Stimulated activated CD8-positive, alpha-beta memory T cell treated with anti-CD3 and anti-CD28 coated beads, Interleukin-15, amount 100 ng/mL, for 4 hours (primary cell): ENCODE data around the gene ROMO1.
"Not testable (repeated sequence)": the region's sequence is repeated elsewhere in the genome, so short reads cannot be mapped to it uniquely, and the experiment has no call there.

Experiments
- DNase-seq, 2 donors: peaks; one replicate each; pipeline ENCODE4 v3.0.0-alpha.2; 2020; ENCODE audit warnings: low read depth in 2 of 2

ROMO1 gene

DNA sequence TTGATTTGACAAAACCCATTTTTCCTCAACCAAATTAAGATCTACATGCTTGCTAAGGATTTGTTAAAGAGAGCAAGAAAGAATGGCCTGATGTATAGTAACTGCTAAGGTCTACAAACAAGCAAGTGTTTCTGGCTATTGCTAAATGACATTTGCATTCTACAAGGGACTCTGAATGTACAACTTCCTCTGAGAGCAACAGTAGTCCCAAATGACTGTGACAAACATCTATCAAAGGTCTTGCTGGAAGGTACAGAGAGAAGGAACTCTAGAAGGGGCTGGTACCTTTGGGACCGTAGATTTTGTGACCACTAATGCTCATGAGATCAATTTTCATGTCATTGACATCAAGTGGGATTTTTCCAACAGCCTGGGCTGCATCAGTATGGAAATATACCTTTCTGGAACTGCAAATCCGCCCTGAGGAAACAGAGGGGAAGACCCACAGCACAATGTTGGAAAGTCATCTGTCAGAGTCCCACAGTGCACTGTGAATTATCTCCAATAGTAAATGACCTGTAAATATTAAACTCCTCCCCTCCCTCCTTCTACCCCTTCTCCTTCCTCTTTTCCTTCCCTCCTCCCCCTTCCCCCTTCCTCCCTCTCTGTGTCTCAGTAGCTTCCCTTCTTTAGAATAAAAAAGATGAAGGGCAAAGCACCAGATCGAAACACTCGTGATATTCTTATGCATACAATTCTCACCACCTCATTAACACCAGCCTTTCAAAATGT, 18.6 kb upstream of the ROMO1 start:
- no peak for DNase-seq

DNA sequence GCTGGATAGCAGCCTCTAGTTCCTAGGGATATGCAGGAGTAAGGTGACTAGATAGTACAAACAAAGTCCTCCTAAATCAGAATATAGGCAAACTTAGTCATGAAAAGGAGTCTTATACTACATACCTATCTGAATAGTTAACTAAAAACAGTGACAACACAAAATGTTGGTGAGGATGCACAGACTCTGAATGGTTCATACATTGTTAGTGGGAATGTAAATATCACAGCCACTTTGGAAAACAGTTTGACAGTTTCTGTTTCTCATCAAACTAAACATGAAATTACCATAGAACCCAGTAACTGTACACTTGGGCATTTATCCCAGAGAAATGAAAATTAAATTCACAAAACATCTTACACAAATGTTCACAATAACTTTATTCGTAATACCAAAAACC, 17.2 kb upstream of the ROMO1 start:
- no peak for DNase-seq

DNA sequence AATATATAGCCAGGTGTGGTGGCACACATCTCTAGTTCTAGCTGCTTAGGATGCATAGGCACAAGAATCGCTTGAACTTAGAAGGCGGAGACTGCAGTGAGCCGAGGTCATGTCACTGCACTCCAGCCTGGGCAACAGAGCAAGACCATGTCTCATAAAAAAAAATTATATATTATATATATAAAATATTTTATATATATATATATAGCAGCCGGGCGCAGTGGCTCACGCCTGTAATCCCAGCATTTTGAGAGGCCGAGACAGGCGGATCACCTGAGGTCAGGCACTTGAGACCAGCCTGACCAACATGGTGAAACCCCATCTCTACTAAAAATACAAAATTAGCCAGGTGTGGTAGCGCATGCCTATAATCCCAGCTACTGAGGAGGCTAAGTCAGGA, 13.8 kb upstream of the ROMO1 start:
- DNase-seq: not testable (repeated sequence)

DNA sequence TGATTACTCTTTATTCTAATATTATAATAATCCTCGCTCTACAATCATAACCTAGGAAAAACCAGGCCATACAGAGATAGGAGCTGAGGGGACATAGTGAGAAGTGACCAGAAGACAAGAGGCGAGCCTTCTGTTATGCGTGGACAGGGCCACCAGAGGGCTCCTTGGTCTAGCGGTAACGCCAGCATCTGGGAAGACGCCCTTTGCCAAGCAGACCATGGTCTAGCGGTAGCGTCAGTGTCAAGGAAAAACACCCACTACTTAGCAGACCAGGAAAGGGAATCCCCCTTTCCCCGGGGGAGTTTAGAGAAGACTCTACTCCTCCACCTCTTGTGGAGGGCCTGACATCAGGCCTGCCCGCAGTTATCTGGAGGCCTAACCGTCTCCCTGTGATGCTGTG, 12.3 kb upstream of the ROMO1 start:
- DNase-seq: not testable (repeated sequence)

DNA sequence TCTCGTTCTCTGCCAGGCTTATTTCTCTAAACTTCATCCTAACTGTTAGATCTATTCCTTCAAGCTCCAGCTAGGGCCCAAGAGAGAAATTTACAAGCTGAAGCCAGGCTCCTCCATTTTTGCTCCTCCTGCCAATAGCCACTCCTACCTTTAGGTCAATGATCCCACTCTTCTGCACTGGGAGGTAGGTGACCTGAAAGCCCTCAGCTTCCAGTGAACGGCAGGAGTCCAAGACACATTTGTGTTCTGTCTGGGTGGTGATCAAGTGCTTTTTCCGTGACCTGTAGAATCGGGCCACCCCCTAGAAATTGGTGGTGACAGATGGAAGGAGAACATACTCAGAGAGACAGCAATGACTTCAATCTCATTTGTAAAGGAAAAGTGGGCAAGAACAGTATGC, 8.9 kb upstream of the ROMO1 start:
- DNase-seq: no peak

DNA sequence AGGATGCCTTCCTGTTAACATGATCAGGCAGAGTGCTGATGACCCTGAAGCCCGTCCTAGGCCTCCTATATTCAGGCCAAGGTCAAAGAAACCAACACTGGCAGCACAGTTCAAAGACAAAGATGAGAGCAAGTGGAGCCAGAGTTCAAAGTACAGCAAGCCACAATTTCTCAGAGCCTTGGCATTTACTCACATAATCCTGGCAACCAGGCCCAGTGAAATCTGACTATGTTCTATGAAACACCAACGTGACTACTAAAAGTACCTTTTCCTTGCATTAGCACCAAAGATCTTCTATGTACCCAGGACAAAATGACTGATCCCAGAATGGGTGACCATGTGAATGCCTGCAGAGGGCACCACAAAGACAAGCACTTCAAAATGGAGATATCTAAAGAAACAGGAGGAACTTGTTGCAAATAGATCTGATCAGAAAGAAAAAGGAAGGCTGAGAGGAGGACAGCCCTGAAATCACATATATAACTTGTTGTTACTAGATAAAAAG, 3.9 kb upstream of the ROMO1 start:
- no peak for DNase-seq

DNA sequence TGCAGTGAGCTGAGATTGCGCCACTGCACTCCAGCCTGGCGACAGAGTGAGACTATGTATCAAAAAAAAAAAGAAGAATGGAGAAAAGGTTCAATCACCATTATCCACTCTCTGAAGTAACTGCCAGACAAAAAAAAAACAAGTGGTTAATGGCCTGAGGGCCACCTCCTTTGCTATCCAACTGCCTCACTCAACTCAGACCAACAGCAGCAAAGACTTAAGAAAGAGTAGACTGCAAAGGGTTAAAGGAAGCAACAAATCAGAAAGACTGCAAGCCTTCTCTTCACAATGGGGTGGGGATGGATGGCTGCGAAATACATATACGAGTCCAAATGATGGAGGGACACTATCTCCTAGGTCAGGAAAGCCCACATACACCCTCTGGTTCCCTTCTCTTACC, 3.2 kb upstream of the ROMO1 start:
- no peak for DNase-seq

DNA sequence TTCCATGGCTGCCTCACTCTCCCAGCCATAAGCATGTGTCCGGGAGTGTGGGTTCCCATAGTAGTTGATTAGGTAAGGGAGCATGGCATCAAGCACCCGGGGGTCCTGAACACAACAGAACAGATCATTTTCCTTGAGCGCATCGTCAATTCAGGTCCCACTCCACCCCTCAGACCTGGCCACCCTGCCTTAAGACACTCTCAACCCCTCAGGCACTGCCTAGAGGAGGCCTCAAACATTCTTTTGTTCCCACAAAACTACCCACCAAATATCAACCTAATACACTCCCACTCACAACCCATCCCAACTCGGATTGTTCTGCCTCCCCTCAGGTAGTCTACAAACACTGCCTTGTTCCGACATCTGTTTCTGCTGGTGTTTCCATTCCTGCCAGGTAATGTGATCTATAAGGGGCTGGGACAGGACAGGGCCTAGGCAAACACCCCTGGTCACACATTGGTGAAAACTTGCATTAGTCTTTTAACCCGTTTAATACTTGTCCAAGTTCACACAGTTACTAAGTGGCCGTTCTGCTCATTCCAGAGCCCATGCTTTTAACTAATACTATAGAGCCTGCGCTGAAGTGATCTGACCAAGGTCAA, 1.4 kb upstream of the ROMO1 start:
- DNase-seq: no peak

DNA sequence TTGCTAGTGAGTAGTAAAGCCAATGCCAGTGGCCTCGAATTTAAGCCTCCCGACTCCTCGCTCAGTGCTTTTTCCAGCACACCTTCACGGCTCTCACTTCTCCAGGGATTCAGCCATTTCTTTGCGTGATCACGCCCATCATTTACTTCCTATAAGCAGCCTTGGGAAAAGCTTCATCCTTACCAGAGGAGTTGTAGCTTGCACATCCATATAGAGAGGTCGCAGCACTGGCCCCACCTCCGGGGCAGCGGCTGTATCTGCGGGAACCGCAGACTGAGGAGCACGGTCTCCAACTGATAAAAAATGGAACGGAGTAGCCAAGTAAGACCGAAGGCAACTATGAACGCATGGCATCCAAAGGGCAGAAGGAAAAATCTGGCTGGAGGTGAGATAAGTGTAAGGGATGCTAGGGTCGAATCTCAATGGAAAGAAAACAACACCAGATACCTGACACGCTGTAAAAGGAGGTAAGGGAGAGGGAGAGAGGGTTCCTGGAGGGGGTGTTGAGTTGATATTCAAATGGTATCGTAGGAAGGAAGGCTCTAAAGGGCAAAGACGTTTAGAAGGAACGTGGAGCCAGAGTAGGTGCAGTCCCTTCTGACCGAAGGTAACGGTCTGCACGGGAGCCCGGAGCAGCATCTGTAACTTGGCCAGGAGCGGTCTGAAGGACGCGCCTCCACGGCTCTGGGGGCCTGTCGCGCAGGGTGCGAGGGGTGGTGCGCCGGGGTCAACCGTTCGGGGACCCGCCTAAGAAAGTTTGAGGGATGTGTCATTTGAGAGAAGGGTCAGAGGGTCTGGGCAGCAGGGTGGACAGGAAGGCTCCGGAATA, 693 bp upstream of the ROMO1 start:
- no peak for DNase-seq

DNA sequence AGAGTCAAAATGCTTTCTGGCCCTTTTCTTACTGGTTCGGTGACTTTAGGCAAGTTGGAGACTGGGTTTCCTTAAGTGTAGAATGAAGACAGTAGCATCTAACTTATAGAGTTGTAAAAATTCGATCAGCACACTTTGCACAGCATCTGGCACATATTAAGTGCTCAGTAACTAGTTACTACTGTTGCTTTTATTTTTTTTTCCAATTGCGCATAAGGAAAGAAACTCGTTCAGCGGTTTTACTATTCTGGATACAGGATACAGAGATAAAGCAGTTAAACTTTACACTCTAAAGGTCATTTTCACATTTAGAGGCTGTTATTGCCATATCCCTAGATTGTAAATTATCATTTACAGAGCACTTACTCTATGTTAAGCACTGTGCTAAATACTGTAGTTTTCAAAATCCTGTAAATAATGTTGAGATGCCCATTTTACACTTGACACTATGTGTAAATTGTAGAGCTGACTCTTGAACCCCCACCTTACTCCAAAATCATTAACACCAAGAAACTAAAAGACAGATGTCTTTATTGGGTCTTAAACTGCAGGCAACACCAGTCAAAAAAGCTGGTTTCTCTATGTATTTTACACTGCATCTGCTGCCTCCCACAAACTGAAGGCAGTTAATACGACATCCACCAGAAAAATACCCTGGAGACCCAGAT, 886 bp downstream of the ROMO1 start:
- no peak for DNase-seq

DNA sequence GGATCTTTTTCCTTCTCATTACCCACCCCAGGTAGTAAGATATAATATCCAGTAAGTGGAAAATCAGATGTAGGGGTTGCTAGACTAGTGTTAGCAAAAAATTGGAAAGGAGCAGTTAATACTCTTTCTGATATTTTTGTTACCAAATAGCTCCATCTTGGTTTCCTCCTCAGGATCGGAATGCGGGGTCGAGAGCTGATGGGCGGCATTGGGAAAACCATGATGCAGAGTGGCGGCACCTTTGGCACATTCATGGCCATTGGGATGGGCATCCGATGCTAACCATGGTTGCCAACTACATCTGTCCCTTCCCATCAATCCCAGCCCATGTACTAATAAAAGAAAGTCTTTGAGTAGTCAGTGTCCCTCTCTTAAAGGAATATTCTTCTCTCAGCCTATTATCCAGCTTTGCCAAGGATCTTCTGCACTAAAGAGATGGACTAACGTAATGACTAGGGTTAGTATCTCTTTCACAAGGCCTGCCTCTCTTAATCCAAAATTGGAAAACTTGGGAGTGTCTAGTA, 1.5 kb downstream of the ROMO1 start:
- no peak for DNase-seq

DNA sequence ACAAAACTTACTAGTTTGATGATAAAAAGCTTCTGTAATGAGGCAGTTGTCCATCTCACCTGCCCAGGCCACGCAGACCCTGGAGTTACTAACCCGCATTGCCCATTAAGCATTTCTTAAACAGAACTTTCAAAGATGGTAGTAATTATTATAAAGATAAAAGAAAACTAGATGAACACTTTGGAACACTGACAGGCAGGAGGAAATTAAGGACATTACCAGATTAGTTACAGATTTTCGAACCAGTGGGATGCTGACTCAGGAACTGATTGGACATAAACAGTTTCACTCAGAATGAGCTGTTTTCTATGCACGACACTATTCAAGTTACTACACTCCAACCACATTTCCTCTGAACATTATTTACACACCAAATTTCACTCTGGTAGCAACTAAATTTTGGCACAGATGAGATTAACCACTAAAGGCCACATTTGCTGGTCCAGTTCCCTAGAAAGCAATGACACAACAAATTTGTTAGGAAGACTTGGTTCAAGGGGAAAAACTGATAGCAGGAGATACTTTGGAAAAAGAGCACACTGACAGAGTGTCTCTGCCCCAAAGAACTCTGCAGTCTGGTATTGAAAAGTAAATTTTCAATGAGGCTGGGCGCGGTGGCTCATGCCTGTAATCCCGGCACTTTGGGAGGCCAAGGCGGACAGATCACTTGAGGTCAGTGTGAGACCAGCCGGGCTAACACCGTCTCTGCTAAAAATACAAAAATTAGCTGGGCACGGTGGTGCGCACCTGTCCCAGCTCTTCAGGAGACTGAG, 3.0 kb downstream of the ROMO1 start:
- no peak for DNase-seq

DNA sequence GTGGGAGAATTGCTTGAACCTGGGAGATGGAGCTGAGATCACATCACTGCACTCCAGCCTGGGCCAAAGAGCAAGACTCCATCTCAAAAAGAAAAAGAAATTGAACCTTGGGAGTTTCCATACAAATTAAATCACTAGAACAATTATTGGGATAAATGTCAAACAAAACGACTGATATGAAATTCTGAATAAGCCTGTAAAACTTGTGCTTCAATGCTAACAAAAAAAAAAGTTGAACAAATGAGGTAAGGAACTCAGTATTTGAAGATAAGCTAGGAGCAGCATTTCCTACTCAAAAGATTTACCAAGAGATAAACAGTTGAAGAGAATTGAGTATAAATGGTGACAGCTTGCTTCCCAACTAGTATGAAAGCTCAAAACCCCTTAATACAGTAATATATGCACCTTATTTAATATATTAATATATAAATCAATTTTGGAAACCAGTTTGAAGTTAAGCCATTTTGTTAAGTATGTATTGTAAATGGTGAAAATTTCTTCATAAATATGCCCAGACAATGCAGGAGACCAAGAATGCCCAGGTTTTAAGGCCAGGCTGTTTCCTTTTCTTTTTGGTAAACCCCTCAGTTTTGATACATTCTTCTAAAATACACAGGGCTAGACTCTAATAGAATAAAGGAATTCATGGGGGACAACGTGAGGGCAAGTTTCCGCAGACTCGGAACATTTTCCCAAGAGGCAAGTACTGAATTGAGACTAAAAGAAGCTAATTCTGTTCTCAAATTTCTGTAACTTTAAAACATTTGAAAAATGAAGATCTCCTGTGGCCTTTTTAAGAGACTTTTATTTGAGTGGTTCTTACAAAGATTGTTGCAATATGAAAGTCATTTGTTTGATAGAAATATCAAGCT, 3.9 kb downstream of the ROMO1 start:
- no peak for DNase-seq

DNA sequence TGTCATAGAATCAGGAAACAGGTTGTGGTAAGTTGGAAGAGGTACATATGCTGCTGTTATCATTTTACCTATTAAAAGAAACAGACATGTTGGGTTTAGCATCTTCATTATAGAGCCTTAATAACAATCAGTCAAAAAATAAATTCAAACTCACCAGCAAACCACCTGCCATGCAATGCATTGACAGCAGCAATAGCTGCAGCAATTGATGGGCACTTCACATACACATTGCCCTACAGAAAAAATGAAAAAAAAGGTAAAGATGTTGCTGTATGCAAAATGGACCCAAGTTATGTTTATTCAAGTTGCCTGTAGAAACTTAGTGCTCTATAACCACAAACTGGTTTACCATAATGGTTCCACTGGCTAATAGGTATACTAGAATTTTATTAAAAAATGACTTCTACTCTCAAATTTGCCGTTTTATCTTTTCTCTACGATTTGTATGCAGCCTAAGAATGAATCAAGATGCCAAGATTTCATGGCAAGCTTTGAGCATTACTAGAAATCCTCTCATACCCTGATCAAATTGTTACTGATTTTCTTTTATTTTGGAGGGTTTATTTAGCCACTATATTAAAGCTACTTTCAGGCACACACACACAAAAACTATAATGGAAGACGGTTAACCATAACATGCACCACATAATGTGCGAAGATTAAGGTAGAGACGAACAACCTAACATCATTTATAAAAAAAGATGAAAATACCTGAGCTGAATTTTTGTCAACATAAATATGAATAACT, 5.5 kb downstream of the ROMO1 start:
- DNase-seq: no peak

DNA sequence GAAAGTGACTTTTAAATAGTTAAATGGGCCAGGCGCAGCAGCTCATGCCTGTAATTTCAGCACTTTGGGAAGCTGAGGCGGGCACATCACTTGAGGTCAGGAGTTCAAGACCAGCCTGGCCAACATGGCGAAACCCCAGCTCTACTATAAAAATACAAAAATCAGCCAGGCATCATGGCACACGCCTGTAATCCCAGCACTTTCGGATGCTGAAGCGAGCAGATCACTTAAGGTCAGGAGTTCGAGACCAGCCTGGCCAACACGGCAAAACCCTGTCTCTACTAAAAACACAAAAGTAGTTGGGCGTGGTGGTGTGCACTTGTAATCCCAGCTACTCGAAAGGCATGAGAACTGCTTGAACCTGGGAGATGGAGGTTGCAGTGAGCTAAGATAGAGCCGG, 6.7 kb downstream of the ROMO1 start:
- DNase-seq: not testable (repeated sequence)

DNA sequence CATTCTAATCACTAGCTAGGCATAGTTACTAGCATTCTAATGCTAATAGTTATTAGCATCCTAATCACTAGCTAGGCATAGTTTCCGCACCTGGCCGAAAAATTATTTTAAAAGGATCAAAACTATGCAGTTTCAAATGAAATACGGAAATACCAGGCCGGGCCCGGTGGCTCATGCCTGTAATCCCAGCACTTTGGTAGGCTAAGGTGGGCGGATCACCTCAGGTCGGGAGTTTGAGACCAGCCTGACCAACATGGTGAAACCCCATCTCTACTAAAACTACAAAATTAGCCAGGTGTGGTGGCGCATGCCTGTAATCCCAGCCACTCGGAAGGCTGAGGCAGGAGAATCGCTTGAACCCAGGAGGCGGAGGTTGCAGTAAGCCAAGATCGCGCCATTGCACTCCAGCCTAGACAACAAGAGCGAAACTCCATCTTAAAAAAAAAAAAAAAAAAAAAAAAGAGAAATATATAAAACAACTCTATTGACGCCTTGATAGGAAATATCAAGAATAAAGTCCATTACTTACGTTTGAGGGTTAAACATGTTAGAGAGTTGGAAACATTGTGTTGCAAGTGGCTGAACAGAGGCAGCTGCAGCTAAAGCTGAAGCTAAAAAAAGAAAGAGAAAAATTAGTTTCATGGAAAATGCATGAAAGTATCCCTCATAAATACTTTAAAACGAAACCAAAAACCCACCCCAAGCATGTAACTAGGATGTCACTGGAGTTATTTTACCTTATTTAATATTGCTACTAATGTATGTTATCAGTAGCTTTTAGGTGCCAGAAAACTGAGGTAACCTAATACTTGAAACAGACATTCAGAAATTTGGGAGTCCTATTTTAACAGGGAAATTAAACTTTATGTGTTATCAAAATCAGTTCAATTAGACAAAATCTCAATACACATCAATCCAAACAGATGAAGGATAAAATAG, 7.7 kb downstream of the ROMO1 start:
- DNase-seq: not testable (repeated sequence)

DNA sequence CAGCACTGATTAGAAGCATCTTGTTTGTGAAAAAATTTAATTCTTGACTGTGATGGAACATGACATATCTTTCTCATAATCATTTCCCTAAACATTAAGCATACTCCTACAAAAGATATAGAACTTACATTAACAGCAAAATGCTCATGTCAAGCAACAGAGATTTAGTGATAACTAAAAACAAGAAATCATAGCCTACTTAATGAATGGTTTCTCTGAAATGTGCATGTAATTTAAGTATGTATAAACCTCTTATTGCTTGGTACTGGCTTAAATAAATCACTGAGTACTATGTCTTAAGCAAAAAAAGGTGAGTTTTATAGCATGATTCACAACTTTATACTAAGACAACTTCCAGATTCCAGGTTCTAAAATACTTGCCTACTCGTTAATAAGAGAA, 9.3 kb downstream of the ROMO1 start:
- no peak for DNase-seq

DNA sequence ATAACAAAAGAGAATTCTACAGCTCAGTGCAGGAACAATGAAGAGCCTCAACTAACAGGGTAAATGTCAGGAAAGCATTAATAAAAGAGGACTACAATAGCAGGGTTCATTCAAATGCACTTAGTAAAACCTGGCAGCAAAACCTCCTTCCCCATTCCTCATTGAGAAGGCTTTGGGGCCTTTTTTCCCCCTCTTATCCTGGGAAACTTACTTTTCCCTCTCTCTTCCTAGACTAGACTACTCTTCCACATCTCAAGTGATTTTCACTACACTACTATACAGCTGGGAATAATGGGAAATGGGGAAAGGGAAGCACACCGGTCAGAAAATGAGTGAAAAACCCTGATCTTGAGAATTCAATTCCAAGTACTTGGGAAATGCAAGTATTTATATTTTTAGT, 10.1 kb downstream of the ROMO1 start:
- DNase-seq: no peak
